GM19395 (cell line): Measurements from ENCODE around the gene VIPR1.

Source experiments
- ATAC-seq: cut with Tn5 transposase; IDR thresholded peaks from one replicate; pipeline ENCODE4 v1.9.1; 2021; ENCODE audit warnings: mild to moderate bottlenecking, moderate library complexity; ENCODE audit not compliant: unreplicated experiment

VIPR1 gene

DNA sequence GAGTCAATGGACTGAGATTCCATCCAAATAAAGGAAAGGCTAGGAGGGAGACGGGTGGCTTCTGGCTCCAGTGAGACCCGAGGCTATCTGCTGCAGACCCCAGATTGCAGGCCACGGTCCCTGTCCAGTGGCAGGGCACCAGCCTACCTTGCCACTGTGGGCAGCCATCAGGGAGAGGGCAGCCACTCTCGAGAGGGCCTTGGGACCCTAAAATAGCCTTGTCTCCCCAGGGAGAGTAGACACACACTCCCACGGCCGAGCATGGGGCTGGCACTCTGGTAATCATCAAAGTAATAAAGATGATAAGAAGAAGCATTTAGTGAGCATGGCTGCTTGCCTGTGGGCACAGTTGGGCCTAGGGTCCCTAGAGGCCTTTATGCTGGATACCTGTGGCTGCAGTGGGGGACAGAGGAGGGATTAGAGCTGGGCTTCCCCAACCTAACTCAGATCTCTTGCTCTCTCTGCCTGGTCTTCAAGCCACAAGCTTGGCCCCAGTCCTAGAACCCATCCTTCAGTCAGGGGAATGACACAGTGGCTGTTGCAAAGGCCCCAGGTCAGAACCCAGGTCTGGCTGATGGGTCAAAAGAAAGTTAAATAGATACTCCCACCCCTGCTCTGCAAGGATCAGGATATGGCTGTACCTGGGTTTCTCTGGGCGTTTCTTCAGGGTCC lies 9.2 kb upstream of the VIPR1 start:
- ATAC-seq = no peak

DNA sequence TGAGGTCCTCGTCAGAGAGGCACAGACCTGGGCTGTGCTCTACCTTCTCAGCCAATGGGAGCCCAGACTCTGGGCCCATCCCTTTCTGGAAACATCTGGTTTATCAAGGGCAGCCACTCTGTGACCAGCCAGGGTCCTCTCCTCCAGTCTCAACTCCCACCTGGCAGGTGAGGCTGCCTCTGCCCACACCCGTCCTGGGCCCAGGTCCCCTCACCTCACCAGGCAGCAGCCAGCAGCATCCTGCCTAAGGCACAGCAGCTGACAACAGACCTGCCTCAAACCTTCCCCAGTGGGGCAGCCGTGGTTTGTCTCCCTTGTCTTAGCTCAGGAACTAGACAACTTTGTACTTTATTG lies 8.7 kb upstream of the VIPR1 start:
- no peak for ATAC-seq

DNA sequence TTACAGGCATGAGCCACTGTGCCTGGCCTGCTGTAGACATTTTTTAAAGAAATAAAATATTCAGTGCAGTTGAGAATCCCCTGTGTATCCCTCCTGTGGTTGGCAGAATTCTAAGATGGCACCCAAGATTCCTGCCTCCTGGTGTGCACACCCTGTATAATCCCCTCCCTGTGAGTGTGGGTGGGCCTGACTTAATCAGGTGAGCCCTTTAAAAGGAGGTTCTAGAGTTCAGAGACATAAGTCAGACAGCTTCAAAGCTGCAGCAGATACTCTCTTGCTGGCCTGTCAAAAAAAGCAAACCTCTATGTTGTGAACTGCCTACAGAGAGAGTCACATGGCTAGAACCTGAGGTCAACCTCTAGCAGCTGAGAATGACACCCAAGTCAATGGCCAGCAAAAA lies 7.0 kb upstream of the VIPR1 start:
- no peak for ATAC-seq

DNA sequence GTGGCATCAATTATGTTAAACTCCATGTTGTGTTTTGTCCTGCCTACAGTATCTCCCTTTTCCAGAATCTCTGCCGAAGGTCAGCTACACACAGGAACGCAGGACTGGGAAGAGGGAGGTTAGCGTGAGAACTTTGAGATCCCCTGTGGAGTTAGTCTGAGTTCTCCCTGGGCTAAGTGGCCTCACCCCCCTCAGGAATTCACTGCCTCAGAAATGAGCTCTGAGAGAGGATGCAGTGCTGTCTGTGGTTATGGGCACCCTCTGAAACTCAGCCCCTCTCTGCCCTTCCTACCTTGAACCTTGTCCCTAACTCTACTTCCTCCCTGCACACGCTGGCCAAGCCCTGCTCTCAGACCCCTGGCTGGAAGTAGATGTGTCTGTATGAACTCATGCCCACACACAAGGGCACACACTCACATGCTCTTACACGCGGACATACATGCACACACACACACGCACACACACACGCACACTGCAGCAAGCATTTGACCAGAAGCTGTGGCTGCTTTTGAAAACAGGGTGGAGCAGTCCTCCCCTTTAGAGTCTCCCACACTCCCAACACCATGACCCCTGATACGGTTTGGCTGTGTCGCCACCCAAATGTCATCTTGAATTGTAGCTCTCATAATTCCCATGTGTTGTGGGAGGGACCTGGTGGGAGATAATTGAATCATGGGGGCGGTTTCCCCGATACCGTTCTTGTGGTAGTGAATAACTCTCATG lies 5.3 kb upstream of the VIPR1 start:
- ATAC-seq = no peak

DNA sequence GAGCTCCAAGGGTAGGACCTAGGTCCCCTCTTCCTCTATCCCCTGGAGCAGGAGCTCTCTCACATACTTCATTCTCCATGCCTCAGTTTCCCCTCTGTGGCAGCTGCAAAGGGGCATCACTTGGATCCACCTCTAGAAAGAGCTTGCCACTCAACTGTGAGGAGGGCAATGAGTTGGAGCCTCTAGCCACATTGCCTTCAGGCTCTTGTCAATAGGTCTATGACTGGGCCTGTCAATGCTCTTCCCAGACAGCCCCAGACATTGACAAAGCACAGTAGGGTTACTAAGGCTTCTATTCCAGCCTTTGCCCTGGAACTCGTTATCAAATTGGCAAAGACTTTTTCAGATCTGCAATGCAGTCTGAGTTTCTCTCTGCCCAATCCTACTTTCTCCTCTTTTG lies 4.4 kb upstream of the VIPR1 start:
- no peak for ATAC-seq

DNA sequence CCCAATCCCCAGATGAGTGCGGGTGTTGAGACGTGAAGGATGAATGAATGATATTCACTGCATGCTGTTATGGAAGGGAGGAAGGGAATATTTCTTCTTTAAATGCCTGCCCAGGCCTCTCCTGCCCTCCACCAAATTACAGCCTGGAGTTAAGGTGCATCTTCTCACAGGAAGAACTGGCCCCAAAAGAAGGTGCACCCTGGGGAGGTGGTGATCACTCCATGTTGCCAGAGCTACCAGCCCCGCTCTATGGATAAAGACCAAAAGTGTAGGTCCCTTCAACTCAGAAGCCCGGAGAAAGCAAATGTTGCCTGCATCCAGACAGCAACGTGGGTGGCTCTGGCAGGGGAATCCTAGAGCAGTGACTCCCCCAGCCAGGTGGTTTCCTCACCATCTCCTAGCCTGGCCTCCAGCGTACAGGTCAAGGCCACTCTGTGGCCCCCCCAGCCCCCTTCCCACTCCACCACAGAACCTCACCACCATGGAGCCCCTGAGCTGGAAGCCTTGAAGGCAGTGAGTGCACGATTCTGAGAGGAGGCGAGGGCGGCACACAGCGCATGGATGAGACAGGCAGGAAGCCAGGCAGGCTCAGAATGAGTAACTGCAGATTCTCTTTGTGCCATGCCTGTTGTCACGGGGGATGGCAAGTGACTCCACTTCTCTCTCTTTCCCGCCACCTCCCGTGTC lies 3.5 kb upstream of the VIPR1 start:
- no peak for ATAC-seq

DNA sequence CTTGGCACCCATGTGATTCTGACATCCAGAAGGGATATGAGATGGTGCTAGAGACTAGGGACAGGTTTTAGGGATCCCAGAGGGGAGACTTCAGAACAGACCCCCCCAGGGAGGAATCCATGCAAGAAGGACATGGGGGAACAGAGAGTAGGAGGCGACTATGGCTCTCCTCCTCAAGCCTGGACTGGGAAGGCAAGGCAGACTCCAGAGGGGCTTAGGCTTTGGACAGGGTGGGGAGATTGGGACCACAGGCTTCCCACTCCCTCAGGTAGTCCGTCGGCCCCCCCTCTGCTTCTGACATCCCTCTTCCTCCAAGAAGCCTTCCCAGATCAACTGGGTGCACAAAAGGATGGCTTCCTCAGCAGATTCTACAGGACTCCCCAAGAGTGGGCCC lies 3.0 kb upstream of the VIPR1 start:
- no peak for ATAC-seq

DNA sequence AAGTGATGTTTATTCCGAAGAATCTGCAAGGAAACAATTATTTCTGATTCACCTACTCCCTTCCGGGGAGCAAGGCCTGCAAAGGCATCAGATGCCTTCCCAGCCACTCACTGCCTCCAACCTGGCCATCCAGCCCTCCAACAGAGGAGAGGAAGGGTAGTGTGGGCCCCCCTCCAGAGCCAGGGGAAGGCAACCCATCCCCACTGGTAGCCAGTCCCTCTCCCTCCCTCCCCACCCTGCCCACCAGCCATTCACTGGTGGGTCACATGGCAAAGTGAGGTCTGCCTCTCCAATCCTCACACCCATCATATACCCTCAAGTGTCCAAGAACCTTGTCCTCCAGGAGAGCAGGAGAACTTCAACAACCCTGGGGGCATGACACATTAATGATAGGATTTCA lies 2.4 kb upstream of the VIPR1 start:
- no peak for ATAC-seq

DNA sequence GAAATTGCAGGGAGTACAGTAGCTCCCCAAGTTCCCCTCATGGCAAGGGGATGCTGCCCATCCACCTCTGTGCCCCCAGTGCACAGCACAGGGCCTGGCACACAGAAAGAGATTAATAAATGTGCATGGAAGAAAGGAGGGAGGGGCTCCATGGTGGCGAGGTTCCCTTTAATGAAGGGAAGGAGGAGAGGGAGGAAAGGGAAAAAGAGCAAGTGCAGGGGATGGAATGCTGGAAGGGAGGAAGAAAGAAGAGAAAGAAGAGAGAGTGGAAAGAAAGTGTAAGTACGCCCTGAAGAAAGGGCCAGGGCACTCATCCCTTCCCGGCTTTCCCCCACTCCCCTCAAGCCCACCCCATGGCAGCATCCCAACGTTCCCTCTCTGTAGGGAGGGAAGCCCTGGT lies 1.5 kb upstream of the VIPR1 start:
- ATAC-seq = no peak

DNA sequence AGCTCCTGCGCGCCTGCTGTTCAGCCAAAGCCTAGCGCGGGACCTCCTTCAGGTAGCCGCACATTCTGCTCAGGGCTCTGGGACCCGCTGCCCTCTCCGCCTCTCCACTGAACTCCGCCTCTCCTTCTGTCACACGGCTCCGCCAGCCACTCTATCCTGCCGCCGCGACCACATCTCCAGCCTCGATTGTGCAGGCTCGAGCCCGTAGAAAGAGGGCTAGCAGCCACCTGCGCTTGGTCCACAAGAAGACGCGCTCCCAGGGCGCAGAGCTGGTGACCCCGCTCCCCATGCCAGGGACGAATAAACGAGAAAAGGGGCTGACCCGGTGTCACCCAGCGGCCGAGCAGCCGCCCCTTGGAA lies 1.1 kb upstream of the VIPR1 start:
- ATAC-seq = no peak

DNA sequence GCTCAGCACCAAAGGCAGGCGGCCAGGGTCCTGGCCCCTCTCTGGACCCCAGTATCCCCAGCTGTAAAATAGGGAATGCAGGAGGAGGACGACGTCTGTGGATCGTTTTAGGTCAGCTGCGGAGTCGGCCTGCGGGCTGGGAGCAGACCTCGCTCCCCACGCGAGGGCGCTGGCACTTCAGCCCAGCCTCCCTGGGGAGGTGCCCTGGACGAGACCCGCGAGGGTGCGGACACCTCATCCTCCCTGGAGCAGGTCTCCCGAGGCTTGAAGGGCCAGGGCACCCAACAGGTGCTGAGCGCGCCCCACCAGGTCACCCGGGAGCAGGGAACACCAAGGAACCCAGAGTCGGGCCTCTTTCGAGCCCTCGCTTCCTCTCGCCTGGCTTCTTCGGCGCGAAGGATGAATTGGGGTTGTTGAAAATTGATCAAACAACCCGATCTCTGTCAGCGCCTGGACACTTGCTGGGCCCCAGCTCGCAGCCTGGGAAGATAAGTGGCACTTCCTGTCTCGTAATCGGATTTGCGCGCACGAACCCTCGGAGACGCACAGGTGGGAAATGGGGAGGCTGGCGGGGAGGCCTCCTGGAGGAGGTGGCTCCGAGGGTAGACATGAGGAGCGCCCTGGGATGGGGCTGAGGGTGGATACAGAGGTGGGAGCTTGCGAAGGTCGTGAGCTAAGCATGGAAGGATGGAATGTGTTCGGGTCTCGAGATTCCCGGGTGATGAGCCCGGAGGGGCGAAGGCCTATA lies 588 bp upstream of the VIPR1 start:
- peak; percentile 43 for ATAC-seq

DNA sequence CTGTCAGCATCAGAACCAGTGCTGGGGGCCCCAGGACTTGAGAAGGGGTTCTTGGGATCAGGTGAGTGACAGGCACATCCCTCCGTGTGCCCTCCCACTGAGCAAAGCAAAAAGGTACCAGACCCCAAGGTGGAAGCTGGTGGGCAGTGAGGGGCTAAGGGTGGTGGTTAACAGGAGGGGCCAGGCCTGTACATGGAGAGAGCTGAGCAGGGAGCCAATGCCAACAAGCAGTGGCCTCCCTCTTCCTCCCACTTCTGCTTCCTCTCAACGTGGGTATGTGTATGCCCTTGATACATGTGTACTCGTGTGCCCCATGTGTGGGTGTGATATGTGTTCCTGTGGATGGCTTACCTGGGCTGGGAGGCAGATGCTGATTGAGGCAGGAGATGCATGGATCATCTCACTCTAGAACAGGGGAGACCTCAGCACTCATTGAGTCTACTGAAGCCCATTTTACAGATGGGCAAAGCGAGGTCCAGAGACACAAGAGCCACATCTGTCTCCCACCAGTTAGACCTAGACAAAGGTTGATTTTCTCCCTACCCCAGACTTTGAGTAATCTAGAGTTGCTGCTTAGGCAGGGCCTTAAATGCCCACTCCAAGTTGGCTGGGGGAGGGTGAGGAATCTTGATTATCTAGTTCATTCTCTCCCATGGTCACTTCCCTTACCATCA lies 945 bp downstream of the VIPR1 start:
- no peak for ATAC-seq

DNA sequence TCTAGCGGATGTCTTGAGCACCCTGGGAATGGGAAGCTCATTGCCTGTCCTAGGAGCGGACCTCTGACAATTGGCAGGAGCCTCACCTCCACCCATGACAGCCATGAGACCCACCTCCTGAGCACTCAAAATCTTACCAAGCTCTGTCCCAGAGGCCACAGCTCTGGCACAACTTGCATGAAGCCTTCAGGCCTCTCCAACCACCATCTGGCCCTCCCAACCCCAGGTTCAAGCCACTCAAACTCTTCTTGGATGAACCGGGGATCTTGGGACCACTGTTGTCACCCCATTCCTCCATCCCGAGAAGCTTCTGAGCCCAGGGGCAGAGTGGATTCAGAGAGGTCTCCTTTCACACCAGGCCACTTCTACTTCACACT lies 1.5 kb downstream of the VIPR1 start:
- ATAC-seq = no peak

DNA sequence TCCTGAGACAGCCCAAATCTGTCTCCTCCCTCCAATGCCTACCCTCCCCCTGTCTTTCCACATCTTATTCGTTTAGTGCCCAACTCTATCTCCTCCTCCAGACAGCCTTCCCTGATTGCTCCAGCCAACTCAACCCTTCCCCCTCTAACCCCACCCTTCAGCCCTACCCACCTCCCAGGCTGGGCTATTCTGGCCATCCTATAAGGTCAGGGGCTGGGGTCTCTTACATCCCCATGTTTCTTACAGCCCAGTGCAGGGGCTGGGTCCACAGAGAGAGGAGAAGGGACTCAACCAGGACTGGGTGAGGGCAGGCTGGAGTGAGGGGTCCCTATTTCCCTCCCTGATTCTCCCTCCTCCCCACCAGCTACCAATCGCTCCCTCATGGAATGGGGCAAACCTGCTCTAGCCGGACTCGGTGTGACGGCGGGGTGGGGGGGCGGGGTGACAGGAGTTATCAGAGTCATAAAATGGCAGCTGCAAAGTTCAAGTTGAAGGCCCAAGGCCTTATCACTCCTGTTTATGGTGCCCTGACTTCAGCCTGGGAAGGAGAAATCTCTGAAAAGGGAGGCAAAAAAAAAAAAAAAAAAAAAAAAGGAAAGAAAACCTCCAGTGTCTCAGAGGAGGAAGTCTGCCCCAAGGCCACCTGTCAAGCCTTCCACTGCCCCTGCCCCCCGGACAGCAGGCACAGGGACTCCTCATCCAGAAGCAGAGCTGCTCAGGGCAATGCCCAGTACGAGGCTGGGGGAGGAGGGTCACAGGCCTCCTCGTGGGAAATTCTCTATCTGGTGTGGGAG lies 2.1 kb downstream of the VIPR1 start:
- no peak for ATAC-seq

DNA sequence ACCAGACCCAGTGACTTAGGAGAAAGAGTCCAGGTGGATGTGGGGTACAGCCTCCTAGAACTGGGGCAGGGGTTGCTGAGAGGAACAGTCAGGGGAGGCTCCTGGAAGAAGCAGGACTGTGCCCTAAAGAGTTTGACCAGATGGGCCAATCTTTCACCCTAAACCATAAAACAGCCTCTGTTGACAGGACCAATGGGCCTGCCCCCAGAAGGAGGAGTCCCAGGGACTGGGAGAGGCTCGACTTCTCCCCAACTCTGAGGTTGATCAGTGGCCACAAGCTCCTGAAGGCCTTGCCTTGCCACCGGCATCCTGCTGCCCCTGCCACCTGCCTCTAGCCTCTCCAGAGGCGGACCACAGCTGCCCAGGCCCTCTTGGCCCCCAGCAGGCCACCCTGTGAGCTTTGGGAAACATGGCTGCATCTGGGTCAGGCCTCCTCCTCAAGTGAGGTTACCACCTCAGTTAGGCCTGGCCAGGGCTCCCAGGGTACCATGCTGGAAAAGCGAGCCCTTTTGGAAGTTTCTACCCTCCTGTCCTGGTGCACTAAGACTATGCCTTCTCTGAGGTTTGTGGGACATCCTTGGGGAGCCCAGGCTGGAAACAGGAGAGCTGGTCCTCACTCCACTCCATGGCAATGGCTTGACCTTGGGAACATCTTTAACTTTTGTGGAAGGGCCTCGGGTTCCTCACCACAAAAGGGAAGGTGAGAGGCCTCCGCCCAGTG lies 2.8 kb downstream of the VIPR1 start:
- ATAC-seq = no peak

DNA sequence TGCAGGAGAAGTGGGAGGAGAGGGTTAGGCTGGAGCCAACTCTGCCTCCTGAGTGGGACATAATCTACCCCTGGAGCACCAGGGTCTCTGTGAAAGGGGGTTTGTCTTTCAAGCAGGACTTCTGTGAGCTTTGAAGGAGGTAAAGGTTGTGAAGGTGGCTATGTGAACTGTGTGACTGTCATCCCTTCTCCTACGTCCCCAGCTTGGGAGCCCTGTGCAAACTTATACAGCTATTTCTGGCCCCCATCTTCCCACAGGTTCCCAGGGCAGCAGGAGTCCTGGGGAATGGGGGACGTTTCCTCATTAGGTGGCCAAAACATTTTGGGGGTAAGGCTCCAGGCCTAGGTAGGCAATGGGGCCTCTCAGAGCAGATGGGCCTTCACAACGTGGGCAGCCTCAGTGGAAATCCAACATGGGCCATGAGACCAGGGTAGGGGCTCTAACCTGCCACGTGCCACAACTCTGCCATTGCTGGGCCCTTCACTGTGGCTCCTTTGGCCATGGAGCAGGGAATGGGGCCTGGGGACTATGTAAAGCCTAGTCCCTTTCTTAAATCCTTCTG lies 3.5 kb downstream of the VIPR1 start:
- no peak for ATAC-seq

DNA sequence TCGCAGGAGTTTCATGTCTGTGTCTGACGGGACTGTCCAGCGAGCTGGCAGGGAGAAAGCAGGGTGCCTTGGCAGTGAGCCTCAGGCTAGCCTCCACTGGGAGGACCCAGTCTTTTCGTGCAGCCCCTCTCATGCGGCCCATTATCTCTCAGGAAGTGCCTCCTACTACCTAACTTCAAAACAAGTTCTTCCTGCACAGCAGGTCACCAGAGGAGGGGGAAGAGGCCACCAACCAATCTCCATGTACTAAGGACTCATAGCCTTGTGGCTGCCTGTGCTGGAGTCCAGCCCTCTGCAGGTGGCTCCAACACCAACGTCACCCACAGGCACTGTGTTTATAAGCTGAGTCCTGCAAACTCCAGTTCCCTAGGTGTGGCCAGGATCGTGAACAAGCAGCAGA lies 4.8 kb downstream of the VIPR1 start:
- ATAC-seq = no peak

DNA sequence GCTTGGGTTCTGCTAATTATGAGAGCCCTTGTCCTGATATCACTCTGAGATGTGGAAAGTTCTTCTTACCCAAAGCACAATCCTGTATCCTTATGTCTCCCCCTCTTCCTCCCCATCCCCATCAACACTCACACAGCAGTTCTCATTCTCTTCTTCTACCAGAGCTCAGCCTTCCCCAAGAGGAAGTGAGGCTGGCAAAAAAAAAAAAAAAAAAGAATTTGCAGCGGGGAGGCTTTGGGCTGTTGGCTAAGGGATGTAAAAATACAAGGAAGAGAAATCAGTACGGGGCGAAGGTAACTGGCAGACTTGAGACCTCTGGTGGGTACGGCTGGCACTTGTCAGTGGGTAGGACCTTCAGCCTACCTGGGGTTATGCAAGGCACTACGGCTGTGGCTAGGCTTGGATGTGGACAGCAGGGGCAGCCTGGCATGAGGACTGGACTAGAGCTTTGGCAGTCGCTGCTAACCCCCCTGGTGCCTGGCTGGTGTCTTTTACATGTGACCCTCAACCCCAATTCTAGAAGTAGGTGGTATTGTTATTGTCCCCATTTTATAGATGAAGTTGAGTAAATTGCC lies 5.4 kb downstream of the VIPR1 start:
- ATAC-seq = no peak

DNA sequence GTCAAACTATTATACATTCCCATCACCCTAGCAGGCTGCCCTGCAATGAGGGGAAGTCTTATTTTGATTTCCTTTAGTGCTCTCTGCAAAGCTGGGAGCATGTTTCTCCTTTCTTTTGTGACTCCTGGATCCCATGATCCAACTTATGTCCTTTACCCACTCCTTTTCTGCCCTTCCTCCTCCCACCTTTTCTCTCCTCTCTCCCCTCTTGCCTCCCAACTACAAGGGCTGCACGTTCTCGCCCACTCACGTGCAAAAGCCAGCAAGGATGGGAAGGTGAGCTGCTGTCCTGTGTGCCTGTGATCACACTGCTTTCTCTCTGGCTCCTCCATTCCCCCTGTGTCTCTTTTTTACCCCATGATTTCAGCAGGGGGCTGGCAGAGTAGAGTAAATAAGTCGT lies 6.1 kb downstream of the VIPR1 start:
- ATAC-seq = no peak
